WI38 (cell line): ENCODE measurements around the gene CACNA2D2.

Experiments used
- H3K4me3 ChIP-seq: 2 replicates; pipeline ENCODE4 v1.5.1; 2011; ENCODE audit warnings: low read depth, mild to moderate bottlenecking, control low read depth, low read length
- TF ChIP-seq, protein P1 (sequence below): IDR thresholded peaks from 2 replicates; pipeline ENCODE4 v1.5.1; 2012; ENCODE audit warnings: low read depth, mild to moderate bottlenecking, control low read depth, low read length

The CACNA2D2 gene

DNA sequence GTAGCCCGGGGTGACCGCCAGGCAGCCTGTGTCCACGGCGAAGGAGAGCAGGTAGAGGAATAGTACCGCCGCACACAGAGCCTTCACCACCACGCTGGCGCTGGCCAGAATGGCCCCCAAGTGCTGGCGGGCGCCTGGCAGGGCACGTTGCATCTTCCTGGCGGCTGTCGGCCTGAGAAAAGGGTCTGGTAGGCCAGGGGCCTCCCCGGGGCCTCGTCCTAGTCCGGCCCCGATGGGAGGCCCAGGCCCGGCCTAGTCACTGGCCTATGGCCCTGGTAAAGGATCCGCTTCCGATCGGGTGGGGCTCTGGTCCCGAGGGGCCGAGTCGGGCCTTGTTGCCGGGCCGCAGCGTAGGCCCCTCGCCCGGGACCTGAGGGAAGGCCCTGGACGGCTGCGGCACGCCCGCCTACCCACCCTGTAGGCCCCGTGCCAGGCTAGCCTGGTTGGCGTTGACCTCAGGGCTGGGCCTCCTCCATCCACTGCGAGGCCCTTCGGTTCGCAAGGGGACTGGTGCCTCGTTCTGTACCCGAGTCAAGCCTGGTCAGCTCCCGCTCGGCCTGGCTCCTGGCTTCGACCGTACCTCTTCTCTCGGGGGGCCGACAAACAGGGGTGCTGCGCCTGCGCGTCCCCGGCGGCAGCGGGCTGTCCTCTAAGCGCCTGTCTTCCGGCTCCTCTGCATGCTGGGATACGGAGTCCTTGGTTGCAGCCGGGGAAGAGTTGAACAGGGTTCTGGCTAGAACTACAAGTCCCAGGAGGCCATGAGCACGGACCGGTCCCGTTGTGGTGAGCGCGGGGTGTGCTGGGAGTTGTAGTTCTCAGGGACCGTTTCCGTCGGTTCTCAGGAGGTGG, 144.3 kb downstream of the CACNA2D2 start, which contains the start of gene TMEM115:
TSS of gene TMEM115 (minus strand) at position 611 of the 849 bp plus-strand sequence. CDS start at position 153, 458 bp downstream.
- TF ChIP-seq, protein P1, sequence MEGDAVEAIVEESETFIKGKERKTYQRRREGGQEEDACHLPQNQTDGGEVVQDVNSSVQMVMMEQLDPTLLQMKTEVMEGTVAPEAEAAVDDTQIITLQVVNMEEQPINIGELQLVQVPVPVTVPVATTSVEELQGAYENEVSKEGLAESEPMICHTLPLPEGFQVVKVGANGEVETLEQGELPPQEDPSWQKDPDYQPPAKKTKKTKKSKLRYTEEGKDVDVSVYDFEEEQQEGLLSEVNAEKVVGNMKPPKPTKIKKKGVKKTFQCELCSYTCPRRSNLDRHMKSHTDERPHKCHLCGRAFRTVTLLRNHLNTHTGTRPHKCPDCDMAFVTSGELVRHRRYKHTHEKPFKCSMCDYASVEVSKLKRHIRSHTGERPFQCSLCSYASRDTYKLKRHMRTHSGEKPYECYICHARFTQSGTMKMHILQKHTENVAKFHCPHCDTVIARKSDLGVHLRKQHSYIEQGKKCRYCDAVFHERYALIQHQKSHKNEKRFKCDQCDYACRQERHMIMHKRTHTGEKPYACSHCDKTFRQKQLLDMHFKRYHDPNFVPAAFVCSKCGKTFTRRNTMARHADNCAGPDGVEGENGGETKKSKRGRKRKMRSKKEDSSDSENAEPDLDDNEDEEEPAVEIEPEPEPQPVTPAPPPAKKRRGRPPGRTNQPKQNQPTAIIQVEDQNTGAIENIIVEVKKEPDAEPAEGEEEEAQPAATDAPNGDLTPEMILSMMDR, result no peak
- H3K4me3 ChIP-seq, result peak within 1 kb of the TSS; percentile 90

GRCh38 chr3:50358355-50358910, 145.0 kb downstream of the CACNA2D2 start:
- TF ChIP-seq, protein P1, result no peak
- peak overlapping the region; percentile 90 for H3K4me3 ChIP-seq

DNA sequence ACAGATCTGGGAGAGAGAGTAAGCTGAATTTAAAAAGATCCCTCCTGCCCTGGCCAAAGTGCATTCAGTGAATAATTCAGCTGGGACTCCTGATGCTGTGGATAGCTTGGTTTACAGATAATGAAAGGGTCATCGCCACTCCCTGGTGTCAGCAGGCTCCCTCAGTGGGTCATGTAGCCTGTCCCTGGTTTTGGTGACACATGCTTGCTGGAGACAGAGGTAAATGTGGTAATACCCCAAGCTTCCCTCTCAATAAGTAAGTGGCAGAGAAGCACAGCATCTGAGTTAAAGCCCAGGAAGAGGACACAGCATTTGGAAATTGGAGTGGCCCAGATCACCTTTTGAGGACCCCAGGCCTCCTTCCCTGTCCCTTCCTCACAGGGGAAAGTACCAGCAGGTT, 146.0 kb downstream of the CACNA2D2 start:
- TF ChIP-seq, protein P1, result no peak
- peak overlapping the region; percentile 90 for H3K4me3 ChIP-seq

GRCh38 chr3:50356553-50356952, 146.9 kb downstream of the CACNA2D2 start:
- TF ChIP-seq, protein P1, result no peak
- H3K4me3 ChIP-seq, result peak overlapping the region; percentile 90

DNA sequence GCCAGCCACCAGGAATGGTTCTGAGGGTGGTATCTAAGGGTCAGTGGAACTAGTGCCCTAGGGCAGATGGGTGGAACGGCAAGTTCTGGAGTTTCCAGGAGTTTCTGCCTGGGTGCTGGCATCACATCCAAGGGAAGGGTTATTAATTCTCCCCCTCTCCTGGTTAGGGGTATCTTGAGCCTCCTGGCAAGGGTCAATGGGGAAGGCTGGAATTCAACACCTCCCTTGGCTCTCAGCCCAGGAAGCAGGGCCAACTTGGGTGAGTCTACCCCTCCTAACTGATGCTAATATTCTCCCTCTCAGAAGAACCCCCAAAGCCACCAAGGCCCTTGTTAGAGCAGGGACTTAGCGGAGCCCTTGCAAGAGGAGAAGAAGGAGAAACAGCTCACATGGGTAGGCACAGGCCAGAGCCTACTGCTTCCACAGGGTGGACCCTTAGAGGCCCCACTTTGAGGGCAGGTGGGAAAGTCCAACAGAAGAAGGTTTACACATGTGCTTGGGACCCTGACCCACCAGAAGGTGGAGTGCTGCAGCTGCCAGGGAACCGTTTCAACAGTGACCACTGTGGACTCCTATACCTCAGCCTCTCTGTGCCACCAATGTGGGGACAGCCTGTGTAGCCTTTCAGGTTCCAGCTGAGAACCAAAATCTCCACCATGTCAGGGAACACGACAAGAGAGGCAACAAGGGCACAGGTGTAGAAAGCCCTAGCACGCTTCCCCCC, 147.4 kb downstream of the CACNA2D2 start:
- H3K4me3 ChIP-seq, result peak overlapping the region; percentile 90
- TF ChIP-seq, protein P1, result no peak

GRCh38 chr3:50354850-50355249, 148.6 kb downstream of the CACNA2D2 start:
- no peak overlapping the region for H3K4me3 ChIP-seq
- TF ChIP-seq, protein P1, result no peak
